Measurements from ENCODE around the gene SPATA16.
A peak's percentile ranks its signal among the peaks of the same experiment; 100 is the strongest.
"Not testable (repeated sequence)": the region's sequence is repeated elsewhere in the genome, so short reads cannot be mapped to it uniquely, and the experiment has no call there.

The SPATA16 gene

DNA sequence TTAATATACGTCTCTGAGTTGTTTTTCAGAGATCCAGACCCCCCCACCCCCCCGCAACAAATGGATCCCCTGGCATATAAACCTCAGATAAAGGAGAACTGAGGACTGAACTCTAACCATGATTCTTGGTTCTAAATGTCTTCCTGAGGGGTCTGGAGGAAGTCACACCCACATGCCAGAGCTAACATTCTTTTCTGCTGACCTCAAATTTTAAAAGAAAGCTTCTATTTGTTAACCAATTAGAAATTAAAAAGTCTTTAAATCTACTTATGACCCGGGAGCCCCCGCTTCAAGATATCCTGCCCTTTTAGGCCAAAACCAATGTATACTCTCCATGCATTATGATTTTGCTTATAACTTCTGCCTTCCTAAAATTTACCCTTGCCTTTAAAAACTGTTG, 202.2 kb downstream of the SPATA16 start:
- no peak for DNase-seq

DNA sequence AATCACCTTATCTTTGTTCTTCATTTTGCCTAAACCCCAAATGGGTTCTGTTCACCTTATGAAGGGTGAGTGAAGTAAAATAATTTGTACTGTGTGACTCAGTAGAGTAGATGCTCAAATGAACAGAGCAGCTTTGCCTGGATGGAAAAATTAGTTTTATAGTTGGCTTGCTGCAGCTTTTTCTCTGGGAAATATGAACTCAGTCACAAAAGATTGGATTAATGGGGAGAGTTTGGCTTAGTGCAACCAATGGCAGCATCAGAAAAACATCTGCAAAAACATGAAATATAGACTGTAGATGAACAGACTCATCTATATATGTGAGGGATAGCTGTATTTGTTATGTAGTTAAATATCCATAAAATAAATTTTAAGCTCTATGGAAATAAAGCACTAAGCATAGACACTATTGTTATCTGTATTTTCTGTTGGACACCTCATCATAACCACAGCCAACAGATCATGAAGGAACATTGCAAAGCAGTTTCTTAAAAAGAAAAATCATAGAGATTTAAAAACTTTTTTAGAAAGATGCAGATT, 209.2 kb downstream of the SPATA16 start:
- no peak for DNase-seq

DNA sequence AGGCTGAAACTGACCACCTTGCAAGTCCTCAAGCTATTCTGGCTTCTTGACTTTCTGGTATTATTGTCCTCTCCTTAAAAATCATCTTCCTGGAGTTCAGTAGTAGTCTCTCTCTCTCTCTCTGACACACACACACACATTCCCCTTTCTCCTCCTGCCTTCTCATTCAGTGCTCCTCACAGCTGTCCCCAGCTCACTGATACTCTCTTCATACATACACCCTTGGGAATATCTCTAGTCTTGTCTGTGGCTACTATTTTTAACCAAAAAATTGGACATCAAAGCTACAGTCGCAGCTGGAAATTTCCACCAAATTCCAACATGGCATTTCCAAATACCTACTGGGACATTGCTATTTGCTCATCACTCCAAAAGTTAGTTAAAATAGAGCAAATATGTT, 211.6 kb downstream of the SPATA16 start:
- DNase-seq: no peak

DNA sequence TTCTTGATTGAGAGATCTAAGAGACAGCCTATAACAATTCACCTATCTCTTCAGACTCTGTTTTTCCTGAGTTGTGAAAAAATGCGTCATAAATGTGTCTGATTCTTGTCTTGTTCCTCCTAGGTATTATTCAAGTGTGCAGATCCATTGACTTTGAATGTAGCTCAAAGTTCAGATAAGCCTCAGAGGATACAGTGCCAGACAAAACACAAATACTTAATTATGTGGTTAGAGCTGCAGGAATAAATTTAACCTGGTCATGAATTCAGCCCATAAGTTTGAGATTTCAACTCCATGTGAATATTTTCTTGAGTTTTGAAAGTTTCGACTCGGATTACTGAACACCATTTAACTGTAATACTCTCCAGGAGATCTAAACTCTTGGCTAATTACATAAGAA, 216.5 kb downstream of the SPATA16 start:
- no peak for DNase-seq

DNA sequence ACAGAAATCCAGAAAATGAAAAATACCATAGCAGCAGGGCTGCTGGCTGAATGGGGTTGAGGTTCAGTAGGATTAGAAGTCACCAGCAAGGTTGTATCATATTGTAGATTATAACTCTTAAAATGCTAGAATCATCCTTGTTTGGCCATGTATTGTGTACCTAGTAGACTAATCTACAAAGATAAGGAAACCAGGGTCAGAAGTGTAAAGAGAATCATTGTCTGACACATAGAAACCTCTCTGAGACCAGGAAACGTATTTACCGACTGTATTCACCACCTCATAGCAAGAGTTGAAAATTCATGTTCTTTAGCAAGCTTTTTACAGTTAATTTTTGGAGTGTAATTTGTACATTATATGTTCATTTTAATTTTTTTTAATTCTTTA, 221.7 kb downstream of the SPATA16 start:
- DNase-seq: no peak

DNA sequence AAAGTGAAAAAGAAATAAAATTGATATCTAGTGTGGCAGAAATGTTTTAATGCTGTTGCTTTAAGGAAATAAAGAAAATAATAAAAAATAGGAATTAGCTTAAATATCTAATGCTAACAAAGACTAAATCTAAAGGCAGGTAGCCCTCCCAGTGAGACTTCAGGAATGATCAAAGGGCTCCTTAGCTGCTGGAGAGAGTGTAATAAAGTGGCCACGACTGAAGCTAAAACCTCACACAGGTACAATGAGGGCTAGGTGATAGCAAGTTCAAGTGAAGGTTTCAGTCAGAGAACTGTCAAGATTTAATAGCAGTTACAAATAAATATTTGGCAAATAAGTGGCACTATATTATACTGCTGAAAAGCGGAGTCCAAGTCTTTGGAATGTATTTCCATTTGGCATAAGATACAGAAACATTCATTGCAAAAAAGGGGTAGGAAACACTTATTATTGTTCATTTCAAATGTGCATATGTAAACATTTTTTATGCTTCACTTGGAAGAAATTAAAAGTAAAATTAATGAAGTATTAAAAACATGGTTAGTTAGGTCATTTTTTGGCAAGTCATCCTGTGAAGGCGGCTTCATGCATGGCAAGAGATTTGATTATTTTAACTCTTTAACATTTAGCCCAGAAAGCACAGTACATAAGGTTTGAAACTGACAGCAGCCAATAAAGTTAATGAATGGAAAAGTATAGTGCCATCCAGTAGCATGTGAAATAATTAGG, 222.3 kb downstream of the SPATA16 start:
- peak in 1 of 2 experiments; percentile 18 for DNase-seq

DNA sequence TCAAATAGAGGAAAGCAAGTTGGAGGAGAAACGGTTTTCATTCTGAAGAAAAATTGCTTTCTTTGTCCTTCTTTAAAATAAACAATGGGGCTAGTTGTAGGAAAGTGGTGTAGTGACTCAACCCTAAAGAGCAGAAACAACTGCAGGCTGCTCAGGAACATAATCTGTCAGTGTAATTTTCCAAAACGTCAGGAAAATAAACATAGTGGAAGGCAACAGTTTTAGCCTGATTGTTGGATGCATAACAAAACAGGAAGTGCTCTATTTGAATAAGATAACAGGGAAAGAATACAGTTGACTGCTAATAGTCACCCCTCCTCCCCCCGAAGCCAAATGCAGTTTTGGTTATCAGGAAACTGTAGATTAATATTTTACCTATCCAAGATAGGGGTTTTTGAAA, 222.9 kb downstream of the SPATA16 start:
- DNase-seq: peak; percentile 32 to 39

DNA sequence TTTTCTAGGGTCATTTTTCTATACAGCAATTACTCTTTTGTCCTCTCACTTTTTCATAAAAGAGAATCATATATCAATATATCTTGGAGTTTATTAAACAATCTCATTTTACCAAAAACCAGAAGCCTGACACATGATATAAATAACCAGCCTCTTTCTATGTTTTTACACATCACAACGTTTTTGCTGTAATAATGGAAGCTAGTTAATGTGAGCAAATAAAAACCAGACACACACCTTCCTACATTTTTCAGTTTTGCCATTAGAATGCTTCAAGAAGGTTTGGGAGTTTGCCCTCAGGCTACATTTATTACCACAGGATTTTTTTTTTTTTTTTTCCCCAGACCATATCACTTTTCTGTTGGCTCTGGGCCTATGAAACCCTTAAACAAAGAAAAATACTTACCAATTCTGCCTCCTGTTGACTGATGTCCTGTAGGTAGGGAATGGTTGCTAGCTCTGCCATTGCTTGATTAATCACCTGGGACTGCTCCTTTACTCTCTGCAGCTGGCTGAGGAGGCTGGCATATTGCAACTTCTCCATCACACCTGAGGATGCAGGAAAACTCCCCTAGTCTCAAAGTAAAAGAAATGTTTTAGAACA, 225.0 kb downstream of the SPATA16 start:
- no peak for DNase-seq

DNA sequence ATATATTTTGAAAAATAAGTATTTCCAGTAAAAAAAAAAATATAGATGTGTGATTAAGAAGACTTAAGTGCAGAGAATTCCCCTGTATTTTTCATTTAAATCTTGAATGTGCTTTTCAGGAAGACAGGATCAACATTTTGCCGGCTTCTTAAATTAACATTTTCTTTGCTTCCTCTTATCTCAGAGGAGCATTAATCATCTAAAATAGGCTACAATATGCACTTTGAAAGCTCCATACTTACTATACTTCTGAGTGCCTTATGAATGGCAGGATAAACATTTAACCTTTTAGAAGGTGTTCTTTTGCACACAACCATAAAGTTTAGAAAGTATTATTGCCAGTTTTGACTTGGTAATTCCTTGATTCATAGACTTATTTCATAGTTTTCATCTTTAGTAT, 226.2 kb downstream of the SPATA16 start:
- no peak for DNase-seq

DNA sequence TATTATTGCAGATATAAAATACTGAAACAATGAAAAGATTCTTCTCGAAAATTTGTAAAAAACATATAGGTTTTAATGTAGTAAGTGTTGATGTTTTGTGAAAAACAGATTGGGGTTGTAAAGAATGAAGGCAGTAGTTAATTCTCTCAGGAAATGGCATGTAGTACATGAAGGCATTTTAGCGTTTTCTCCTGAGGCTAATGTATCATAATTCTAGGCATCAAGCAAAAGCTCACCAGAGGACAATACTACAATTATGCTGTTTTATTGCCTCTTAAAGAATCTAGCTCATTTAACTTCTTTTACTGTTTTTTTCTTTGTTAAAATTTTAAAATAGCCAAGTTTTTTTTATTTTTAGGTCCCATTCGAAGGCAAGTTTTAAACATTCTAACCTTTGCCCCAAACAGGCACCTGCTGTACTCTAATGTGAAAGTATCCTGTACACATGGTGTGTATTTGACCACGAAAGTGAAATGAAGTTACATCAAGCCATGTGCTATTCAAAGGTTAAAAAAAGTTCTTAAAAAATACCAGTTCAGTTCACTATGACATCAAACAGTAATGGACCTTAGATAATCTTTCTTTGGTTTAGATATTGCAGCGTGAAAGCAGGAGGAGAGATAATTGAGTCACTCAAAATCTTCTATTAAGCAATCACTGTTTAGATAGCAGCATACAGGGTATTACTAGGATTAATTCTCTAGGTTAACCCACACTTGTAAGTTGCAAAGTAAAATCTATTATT, 227.0 kb downstream of the SPATA16 start:
- no peak for DNase-seq

DNA sequence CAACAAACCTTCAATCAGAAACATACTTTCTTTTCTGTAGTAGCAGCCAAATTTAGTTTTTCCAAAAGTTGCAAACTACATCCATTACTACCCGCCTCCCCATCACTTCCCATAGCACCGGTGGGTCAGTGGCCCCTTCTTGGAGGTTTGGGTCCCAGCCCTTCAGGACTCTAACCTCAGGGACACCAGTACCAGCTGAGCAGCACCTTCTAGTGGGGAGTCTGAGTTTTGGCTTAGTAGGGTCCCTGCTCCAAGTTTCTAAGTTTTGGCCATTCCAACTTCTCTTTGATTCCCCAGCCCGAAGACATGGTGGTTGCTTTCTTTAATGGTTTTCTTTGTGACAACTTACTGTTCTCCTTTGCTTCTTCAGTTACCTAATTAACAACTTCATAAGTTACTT, 229.9 kb downstream of the SPATA16 start:
- DNase-seq: no peak

DNA sequence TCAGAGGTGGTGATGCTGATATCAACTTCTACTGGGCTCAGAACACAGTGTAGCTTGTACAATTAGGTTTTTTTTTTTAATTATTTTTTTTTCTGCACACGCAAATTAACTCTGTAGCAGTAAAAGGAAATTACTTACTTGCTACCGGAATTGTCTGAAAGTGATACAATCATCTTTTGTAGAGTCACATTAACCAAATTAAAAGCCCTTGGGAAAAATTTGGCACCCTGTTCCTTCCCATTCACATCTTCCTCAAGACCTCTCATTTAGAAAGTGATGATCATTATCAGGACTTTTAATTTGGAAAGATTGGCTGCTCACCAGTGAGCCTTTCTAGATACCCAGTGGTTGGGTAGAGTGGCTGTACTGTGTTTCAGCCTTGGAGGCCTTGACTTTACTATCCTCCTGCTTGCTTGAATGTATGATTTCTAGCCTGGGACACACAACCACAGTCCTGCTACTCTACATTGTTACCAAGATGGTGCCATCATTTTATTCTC, 232.2 kb downstream of the SPATA16 start:
- DNase-seq: no peak

DNA sequence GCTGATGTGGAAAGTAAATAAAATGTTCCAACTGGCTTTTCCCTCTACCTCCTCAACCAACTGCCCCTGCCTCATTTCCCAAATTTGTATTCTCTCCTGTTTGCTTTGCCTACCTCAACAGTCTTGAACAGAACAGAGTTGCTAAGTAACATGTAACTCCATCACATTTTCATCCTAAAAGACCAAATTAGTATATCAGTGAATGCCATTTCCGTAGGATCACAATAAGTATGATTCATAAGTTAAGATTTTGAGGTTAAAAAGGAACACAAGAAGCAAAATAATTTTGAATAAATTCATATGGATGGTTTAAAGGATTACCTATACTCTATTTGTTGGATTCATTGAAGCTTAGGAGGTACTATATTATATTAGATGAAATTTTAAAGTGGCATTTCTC, 235.6 kb downstream of the SPATA16 start:
- no peak for DNase-seq

DNA sequence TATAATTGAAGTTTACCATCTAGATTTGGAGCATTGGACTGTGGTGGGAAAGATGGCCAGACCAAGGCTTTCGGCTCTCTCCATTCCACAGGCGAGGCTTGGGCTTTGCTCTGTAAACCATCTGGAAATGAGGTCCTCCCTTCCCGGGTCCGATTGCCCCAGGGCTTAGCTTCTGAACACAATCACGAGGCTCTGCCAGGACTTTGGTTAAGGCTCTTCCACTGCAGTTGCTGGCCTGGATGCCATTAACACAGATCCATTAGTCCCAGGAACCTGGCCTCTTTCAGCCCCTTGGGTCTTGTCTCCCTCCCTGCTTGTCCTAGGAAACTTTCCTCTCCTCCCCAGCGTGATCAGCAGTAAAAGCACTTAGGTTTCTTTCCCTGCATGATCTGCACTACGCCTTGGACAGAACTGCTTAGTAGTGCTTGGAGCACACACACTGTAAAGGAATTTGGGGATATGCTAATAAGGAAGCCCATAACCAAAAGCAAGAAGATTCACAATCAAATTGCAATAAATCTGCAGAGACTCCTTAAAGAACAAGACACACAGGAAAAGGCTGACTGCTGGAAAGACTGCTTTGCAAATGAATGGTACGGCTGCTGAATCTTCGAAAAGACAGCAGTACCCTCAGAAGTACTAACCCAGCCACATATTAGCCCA, 236.2 kb downstream of the SPATA16 start:
- no peak for DNase-seq

DNA sequence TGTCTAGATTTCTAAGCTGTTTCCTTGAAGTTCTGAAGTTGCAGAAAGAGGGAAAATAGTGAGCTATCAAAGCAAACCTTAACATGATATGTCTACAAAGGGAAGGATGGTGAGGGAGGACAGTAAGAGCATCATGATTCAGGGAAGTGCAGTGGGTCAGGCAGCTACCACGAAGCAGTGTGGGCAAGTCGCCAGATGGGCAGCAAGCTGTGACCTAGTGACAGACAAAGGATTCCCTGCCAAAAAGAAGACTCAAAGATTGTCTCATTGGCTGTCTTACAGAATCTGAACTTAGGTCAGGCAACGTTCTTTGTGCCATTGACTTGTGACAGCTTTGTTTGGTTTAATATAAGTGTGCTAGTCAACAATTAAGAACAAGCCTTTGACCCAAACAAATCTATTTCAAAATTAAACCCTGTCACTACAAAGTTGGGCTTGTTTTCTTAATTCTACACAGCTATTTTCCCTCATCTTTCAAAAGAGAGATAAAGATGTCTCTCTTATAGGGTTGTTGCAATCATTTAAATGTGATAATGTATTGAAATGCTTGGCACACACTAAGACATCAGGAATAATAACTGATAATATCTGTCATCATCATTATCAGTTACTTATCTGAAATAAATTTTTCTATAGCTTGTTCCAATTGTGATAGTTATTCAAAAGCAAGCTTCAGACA, 237.3 kb downstream of the SPATA16 start:
- DNase-seq: no peak

DNA sequence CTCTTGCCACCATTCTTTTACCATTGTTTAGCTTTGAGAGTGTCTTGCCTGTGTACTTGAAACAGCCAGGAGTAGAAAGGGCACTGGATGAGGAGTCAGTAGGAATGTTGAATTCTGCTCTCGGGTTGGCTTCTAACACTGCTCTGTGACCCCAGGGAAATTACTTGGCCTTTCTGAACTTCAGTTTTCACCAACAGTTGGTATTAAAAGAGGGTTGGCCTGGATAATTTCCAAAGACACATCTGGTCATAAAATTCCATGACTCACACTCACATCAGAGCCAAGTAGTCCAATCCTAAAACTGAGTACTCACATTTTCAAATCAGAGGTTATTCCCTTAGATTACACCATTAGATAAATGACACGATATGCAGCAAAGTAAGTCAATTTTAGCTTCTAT, 248.9 kb downstream of the SPATA16 start:
- DNase-seq: no peak

DNA sequence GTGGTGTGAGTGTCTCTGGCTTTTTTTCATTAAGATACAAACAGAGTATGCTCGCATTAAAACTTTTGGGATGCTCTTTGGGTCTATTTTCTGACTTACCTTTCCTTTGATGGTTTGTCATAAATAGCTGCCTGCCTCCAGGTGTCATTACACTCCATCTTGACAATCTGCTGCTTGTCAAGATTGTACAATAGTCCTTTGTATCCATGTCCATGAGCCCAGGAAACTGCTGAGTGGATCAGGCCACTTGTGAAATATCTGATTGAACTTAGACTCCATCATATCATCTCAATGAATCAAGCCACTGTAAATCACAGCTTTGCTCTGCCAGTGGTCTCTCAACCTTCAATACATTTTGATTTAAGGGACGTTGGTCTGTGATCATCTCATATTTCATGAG, 255.3 kb downstream of the SPATA16 start:
- no peak for DNase-seq

DNA sequence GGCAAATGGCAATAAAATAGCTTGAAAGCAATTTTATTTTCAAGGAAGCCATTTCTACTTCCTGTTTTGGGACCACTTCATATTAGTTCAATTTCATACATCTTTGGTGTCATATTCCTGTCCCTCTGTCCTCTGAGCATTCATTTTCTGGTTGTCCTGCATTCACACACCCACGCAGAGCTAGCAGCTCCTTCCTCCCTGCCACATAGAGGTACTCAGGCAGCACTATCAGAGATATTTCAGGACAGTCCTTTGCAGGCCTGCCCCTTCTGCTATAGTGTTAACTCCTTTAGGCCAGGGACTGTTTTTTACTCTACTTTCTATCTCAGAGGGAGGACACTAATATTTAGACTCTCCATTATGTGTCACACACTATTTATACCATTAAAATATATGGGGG, 258.5 kb downstream of the SPATA16 start:
- DNase-seq: no peak

DNA sequence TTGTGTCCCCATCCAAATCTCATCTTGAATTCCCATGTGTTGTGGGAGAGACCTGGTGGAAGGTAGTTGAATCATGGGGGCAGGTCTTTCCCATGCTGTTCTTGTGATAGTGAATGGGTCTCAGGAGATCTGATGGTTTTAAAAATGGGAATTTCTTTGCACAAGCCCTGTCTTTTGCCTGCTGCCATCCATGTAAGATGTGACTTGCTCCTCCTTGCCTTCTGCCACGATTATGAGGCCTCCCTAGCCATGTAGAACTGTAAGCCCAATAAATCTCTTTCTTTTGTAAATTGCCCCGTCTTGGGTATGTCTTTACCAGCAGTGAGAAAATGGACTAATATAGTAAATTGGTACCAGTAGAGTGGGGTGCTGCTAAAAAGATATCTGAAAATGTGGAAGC, 261.7 kb downstream of the SPATA16 start:
- DNase-seq: not testable (repeated sequence)

DNA sequence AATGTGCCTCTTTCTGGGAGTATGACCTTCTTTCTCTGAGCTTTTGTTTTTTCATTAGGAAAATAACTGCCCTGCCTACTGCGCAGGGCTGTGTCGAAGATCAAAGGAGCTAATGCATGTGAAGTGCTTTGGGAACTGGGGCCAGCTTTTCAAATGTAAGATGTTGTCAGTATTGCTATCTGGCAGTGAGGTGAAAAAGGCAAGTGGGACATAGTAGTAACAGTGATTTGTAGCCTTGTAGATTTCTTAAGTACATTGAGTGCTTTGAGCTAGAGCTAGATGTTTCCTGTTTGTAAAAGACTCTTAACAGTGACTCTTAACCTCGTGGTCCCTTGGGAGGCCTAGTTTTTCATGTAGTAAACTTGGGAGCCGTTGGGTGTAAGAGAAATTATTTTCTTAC, 264.0 kb downstream of the SPATA16 start:
- no peak for DNase-seq

DNA sequence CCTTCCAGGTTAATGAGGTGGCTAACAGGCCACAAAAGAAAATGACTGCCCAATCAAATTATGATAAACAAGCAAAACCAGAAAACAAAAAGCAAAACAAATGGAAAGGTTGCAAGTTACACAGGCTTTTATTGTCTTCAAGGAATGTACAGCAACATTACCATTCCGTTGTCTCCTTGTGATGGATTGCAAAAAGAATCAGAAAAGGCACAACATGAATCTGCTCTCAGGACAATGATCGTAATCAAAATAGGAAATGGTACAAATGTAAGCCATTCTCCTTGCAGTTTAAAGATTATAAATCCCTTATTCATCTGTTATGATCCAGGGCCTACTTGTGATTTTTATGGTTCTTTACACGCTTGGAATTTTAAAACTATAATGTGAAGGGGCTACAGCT, 264.7 kb downstream of the SPATA16 start:
- DNase-seq: no peak

DNA sequence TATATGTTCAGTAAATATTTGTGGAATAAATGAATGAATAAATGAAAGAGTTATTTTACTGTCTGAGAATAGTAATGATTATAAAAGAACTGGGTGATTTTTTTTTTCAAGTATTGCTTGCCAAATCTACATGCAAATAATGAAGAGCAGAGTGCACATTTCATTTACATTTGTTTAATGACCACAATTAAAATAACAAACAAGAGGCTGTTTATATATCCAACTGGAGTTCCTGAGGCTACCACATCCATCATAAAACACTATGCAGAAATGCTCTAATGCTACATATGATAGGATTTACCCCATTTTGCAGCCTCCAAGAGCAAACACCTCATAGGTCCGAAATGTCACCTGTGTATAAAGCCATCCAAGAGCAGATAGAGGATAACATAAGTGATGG, 266.0 kb downstream of the SPATA16 start:
- DNase-seq: peak; percentile 47 to 51
